Effector CD4-positive, alpha-beta T cell (primary cell): ENCODE data around the gene MSL2.
"Not testable (repeated sequence)": the region's sequence is repeated elsewhere in the genome, so short reads cannot be mapped to it uniquely, and the experiment has no call there.

Experiments
- DNase-seq: peaks from one replicate; pipeline ENCODE4 v3.0.0-alpha.2; 2020

MSL2 gene

DNA sequence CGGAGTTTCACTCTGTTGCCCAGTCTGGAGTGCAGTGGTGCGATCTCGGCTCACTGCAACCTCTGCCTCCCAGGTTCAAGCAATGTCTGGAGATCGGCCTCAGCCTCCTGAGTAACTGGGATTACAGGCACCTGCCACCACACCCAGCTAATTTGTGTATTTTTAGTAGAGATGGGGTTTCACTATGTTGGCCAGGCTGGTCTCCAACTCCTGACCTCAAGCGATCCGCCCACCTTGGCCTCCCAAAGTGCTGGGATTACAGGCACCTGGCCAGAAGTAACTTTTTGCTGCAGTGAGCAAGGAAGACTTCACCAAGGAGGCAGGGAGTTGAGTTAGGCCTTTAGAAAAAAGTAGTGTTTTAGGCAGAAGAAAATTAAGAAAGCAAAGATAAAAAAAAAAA is 3.9 kb downstream of the MSL2 start:
- DNase-seq = not testable (repeated sequence)

DNA sequence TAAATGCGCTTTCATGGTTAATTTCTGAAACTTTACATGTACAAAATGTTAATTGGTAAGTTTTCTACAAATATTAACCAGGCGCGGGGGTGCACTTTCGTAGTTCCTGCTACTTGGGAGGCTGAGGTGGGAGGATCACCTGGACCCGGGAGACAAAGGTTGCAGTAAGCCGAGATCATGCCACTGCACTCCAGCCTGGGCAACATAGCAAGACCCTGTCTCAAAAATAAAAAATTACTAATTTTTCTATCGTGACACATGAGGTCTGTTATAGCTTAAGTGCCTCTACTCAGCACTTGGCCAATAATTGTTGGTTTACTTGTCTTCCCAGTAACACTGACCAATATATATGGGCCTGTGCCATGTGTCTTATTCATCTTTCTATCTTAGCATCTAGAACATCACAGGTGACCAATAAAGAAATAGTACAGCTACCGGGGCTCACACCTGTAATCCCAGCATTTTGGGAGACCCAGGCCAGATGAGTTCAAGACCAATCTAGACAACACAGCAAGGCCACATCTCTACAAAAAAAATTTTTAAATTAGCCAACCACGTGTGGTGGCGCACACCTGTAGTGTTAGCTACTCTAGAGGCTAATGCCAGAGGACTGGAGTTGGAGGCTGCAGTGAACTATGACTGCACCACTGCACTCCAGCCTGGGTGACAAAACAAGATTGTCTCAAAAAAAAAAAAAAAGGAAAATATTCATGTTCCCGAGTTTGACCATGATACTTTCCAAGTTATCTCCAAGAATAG is 6.1 kb downstream of the MSL2 start:
- no peak for DNase-seq

DNA sequence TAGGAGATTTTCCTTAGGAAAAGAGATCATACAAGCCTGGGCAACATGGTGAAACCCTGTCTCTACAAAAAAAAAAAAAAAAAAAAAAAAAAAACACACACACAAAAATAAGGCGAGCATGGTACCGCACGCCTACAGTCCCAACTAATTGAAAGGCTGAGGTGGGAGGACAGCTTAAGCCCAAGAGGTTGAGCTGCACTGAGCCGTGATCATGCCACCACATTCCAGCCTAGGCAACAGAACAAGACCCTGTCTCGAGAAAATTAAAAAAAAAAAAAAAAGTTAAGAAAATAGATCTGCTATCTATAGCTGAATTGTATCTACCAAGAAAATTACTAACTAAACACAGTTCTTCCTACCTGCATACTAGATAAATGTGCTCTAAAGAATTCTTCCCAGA is 7.1 kb downstream of the MSL2 start:
- DNase-seq = no peak

DNA sequence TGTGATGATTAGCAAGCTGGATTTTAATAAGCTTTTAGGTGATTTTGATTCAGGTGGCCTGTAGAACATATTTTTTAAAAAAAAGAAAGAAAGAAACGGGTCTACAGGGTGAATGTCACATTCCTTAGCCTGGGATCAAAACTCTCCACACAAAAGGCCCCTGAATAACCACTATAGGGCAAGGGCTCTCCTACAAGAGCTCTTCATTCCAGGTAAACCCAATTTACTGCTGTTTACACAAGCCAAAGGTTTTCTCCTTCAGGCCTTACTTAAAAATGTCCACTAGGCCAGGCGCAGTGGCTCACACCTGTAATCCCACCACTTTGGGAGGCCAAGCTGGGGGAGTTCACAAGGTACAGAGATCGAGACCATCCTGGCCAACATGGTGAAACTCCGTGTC is 8.3 kb downstream of the MSL2 start:
- DNase-seq = no peak

DNA sequence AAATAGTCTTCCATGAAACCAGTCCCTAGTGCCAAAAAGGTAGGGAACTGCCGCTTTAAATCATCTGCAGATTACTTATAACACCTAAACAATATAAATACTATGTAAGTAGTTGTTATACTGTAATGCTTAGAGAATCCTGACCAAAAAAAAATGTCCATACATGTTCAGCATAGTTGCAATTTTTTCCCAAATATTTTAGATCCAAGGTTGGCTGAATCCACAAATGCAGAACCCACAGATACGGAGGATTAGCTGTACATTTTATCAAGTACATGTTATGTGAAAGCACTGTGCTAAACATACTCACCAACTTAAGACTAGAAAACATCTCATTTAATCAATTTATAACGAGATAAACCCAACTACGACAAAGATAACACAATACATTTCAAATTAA is 9.3 kb downstream of the MSL2 start:
- DNase-seq = no peak

DNA sequence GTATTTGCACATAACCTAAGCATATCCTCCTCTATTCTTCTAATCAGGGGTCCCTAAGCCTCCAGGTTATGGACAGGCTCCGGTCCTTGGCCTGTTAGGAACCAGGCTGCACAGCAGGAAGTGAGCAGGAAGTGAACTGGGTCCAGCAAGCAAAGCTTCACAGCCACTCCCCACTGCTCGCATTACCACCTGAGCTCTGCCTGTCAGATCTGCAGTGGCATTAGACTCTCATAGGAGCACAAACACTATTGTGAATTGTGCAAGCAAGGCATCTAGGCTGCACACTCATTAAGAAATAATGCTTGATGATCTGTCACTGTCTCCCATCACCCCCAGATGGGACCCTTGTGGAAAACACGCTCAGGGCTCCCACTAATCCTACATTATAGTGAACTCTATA is 9.8 kb downstream of the MSL2 start:
- DNase-seq = no peak

DNA sequence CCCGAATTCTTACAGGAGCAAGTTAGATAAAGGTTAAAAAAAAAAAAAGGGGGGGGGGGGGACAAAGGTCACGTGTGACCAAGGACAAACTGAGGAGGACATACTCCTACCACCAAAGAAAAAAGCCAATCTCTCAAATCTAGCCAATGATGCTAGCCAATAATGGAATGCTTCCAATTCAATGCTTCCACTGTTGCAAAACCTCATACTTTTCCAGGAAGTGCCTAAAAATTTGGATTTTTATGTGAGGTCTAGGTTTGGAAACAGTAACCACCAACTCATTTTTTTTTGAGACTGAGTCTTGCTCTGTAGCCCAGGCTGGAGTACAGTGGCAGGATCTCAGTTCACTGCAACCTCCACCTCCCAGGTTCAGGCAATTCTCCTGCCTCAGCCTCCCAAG is 11.4 kb downstream of the MSL2 start:
- DNase-seq = no peak

DNA sequence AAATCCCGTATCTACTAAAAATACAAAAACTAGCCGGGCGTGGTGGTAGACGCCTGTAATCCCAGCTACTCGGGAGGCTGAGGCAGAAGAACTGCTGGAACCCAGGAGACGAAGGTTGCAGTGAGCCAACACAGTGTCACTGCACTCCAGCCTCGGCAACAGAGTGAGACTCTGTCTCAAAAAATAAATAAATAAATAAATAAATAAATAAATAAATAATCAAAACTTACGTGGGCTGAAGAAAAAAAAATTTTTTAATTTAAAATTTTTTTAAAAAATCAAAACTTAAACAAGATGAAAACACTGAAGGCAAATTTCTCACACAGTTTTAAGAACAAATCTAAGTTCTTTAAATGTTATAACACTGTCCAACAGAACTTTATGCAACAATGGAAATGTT is 14.4 kb downstream of the MSL2 start:
- no peak for DNase-seq

DNA sequence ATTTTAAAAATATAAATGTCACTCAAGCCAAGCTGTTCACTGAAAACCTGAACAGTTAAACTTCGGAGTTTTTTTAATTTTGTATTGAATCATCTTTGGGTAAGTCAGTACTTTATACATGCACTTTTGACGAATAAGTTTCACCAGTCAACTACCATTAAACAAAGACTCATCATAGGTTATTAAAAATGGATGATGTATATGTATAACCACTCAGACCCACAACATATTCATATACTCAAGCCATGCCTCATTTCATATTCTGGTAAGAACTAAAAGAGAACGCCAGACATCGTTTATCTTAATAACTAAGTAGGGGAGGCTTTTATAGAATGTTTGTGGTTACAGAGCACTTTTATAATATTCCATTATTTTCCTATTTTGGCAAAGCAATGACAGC is 18.3 kb downstream of the MSL2 start:
- DNase-seq = no peak

DNA sequence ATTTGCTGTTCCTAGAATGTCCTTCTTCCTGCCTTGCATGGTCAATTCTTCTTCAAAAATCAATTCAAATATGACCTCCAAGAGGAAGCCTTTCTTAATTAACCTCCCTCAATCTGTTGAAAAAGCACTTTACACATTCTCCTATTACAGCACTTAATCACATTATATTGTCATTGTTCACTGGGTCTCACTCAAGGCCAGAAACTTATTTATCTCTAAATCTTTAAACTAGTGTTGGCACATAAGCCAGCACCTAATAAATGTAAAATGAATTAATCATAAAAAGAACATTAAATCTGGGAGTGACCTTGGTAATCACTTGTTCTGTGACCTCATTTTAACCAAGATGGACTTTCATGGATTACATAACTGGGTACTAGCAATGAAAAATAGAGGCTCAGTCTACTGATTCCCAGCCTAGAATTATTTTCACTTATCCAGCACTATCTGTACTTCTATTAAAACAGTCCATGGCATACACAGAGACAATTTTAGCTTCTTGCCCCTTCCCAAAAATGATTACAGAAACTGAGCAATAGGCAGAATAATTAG is 22.1 kb downstream of the MSL2 start:
- no peak for DNase-seq

DNA sequence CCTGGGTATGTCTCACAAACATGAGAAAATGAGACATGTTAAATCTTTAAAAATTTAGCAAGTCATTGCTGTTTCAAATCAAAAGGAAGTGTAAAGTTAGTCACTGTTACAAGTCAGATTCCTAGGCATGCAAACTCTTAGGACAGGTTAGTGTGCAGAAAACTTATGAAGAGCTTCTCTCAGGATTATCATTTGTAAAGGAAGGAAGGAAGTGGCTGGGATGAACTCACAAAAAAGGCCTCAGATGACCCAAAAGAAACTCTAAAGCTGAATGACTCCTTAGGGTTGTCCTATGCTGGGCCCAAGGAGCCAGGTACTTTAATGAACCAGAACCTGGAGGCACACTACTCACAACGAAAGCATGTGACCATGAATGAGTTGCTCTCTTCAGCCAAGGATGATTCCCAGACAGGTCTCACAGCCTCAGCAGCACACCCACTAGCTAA is 25.0 kb downstream of the MSL2 start:
- no peak for DNase-seq

DNA sequence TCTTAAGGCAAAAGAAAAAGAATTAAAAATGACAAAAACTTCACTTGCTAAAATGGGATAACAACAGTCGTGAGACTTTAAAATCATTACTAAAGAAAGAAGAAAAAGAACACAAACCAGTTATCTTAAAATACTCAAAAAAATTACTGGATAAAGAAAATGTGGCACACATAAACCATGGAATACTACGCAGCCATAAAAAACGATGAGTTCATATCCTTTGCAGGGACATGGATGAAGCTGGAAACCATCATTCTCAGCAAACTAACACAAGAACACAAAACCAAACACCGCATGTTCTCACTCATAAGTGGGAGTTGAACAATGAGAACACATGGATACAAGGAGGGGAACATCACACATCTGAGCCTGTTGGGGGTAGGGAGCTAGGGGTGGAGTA is 27.9 kb downstream of the MSL2 start:
- DNase-seq = not testable (repeated sequence)

DNA sequence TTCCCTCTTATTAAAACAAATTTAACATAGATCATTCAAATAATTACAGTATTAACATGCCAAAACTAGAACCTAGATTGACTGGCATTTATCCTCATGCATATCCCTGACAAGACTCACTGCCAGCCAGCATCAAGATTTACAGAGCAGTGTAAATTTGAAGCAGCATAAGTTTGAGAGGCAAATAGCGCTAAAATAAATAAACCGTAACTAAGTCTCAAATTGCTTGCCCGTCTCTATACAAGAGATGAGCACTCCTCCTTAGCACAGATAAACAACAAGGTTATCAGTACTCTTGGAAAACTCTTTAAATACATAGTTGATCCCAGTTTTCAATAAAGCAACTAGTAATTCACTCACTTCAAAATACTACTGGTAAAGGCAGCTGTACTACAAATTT is 29.6 kb downstream of the MSL2 start:
- no peak for DNase-seq

DNA sequence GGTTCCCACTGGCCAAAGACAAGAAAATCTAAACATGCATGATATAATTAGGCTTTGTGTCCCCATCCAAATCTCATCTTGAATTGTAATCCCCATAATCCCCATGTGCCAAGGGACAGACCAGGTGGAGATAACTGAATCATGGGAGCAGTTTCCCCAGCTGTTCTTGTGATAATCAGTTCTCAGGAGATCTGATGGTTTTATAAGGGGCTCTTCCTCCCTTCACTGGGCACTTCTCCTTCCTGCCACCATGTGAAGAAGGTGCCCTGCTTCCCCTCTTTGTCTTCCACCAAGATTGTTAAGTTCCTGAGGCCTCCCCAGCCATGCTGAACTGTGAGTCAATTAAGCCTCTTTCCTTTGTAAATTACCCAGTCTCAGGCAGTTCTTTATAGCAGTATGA is 32.5 kb downstream of the MSL2 start:
- DNase-seq = not testable (repeated sequence)

DNA sequence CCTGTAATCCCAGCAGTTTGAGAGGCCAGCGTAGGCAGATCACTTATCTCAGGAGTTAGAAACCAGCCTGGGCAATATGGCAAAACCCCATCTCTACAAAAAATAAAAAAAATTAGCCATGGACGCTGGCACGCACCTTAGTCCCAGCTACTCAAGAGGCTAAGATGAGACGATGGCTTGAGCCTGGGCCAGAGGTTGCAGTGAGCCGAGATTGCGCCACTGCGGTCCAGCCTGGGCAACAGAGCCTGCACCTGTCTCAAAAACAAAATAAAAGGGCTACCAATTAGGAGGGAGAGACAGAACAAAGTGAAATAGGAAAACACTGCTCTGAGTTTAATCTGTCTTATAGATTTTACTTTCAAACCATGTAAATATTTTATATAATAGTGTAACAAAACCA is 33.8 kb downstream of the MSL2 start:
- no peak for DNase-seq

DNA sequence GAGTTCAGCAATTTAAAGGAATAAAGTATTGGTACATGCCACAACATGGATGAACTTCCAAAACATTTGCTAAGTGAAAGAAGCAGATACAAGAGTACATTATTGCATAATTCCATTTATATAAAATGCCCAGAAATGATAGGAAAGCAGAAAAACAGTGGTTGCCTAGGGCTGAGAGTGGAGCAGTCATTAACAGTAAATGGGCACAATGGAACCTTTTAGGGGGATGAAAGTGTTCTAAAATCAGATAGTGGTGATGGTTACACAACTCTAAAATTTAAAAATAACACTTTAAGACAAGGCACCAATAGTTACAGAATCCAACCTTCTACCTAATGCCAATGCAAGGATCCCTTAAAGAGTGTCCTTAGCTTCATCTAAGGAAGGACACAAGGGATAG is 34.6 kb downstream of the MSL2 start:
- DNase-seq = no peak

DNA sequence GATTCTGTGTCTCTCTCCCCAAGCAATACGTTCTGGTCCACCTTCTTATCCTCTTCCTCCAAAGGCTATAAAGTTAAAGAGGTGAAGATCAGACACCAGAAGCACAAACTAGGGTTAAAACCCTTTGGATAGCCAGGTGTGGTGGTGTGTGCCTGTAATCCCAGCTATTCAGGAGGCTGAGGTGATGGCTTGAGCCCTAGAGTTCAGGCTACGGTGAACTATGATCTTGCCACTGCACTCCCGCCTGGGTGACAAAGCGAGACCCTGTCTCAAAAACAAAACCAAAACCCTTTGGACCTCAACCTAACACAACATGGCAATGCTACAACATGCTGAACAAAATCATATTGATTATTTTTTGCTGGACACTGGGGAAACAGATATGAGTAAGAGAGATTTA is 43.2 kb downstream of the MSL2 start:
- DNase-seq = no peak

DNA sequence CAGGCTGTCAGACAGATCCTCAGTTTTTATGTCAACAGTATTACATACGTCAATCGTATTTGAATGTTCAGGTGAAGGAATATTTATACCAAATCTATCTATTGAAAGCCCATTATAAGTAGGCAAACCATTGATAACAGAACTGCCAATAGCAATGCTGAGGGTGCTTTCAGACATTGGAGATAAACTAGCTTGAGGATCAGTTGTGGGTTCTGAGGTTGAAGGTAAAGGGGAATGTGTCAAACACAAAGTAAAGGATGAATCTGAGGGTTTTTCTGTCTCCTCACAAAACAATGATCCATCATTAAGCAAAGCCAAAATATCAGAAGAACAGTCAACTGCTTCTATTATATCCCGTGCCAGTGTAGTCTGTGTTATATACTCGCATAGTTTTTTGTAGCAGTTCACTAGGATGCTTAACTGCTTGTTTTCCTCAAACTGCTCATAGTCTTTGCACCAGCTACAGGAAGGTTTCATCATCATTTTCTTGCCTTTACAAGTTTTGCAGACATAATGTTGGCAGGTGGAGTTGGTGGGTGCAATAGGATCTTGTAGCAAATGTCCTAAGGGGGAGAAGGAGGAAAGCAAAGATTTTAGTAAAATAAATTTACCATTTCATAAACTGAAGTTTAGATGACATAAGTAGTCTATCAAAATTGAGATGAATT is 43.8 kb downstream of the MSL2 start:
- no peak for DNase-seq

DNA sequence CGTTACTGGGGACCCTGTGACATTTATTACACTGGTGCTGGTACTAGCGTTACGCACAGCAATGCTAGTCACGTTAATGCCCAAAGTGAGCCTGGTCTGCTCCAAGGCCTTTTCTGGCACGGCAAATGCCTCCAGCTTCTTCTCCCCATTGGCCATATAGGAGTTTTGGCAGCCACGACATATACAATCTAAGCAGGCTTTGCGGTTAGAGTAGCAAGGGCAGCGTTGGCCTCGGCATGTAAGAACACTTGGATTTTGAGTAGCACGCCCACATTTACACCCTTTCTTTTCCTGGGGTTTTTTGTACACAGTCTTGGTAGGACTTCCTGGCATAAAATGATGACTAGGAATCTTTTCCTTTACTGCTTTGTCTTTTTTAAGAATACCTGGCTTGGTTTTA is 44.9 kb downstream of the MSL2 start:
- no peak for DNase-seq

DNA sequence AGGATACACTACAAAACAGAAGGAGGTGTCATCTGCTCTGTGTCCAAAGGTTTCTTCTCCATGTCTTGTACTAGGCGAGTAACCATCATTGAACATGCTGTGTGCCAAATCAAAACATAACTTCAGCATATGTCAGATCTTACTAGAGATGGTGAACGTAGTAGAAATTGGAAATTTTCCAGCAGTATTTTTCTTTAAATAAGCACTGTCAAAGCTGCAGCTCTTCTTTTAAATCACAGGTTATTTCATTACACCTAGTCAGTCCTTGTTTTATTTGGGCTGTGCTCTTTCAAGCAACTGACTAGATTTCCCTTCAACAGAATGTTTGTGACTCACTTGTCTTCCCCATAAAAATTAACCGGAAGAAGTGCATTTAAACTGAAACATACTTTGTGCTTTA is 46.5 kb downstream of the MSL2 start:
- DNase-seq = no peak

DNA sequence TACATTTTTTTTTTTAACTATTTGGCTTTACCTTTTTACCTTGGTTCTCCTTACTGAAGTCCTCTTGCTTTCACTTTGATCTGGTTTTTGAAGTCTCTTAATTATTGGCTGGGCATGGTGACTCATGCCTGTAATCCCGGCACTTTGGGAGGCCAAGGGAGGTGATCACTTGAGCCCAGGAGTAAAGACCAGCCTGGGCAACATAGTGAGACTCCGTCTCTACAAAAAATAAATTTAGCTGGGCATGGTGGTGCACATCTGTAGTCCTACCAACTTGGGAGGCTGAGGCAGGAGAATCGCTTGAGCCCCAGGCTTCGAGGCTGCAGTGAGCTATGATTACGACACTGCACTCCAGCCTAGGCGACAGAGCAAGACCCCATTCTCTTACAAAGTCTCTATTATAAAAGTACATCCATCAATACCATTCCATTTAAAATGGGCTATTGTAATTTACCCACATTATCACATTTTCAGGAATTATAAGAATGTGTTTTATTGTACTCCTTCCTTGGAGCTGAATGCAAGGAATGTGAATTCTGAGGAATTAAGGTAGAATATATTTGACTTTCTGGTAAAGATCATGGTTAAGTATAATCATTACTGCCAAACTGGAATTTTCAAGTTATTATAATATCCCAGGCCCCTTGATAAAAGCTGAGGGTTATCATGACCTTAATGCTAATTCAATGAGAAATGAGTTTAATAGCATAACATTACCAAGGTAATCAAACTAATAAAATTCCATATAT is 49.0 kb downstream of the MSL2 start:
- DNase-seq = no peak

DNA sequence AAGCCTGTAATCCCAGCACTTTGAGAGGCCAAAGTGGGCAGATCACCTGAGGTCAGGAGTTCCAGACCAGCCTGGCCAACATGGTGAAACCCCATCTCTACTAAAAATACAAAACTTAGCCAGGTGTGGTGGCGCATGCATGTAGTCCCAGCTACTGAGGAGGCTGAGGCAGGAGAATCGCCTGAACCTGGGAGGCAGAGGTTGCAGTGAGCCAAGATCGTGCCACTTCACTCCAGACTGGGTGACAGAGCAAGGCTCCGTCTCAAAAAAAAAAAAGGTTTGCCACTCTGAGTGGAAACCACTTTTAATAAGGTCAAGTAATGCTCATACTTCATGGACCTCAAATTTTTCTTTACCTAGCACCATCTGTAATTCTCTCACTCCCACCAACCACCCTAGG is 51.7 kb downstream of the MSL2 start:
- not testable (repeated sequence) for DNase-seq

DNA sequence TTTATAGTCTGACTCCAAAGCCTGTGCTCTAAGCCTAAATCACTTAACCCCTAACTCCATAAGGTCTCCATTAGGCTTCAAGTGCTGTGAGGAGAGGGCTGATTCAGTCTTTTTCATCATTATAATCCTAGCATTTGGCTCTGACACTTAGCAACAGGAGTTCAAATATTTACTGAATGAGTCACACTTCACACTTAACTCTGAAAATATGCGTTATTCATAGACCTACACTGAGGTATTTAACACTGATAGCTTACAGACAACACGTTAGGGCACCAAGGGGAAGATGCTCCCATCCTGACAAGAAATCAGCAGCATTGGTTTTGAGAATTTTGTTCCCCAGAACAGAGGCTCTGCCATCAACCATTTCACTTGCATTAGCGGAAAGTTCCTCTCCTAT is 53.5 kb downstream of the MSL2 start:
- DNase-seq = no peak

DNA sequence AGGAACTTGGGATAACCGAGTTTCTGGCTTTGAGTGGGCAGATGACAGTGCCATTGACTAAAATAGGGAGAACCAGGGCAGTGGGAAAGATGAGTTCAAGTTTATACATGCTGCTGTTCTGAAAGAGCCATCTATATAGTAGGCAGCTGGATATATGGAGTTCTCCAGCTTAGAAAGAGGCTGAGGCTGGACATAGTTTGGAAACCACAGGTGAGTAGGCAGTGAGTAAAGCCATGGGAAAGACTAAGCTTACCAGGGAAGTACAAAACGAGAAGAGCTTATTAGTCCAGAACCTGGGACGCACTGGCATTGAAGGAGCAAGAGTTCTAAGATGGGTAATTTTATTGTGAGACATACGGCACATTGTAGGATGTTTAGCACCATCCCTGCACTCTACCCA is 54.2 kb downstream of the MSL2 start:
- no peak for DNase-seq
